GM18508 (cell line): ENCODE results near the gene KMT2E.

Experiments used
- ATAC-seq: cut with Tn5 transposase; IDR thresholded peaks from one replicate; pipeline ENCODE4 v1.9.1; 2021; ENCODE audit warnings: moderate number of reproducible peaks; ENCODE audit not compliant: insufficient read depth, unreplicated experiment

KMT2E gene

DNA sequence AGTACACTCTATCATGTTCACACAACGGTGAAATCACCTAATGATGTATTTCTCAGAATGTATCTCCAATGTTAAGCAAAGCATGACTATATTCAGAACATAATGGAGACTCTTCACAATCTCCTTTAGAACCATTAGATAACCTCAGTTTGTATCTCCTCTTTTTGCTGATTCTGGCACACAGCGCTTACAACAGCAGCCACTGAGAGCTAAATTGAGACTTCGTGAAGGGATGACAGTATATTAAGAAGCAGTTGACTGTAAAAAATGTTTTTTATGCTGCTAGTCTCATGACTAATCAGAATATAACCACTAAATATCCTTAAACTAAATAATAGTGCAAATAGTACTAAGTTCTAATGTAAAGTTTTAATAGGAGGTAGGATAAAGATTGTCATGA lies 46.9 kb downstream of the KMT2E start:
- ATAC-seq: no peak

DNA sequence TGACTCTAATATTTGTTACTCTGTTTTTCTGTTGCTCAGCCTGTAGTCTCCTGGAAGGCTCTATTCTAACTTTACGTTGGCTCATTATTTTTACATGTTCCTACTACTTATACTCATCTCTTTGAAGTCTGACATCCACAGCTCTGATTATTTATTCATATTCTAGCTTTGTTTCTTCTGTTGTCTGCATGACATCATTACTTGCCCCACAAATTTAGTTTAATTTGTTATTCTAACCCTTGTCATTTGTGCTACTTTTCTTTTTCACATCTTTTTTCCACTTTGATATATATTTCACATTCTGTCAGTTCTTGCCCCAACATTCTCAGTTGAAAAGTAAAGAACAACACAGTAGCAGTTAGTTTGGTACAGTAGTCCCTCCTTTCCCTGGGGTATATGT lies 51.1 kb downstream of the KMT2E start:
- no peak for ATAC-seq

DNA sequence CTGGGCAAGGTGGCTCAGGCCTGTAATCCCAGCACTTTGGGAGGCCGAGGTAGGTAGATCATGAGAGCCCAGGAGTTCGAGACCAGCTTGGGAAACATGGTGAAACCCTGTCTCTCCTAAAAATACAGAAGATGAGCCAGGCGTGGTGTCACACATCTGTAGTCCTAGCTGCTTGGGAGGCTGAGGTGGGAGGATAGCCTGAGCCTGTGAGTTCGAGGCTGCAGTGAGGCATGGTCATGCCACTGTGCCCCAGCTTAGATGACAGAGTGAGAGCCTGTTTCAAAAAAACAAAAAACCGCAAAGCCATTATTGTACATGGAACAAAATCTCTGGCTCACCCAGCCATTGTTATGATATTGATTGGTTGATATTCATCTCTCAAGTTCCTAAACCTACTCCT lies 53.7 kb downstream of the KMT2E start:
- no peak for ATAC-seq

DNA sequence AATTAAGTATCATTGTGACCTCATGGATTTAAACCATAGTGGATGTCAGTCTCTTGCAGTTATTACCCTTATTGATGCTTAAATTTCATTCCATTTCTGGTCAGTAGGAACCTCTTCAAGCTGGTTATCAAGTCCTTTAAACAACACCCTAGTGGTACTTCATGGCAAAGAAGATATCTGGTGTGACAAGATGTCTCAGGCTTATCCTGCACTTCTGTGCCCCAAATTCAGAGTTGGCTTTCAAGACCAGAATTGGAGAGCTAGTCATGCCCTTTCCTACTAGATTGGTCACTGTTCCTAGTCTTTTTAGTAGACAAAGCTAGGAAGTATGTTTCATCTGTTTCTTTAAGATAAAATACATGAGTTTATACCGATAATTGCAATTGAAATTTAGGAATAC lies 54.9 kb downstream of the KMT2E start:
- ATAC-seq: no peak

- ATAC-seq: no peak
These were observed 59.1 kb downstream of the KMT2E start for GRCh38 chr7:105073143-105073542.

- ATAC-seq: no peak
These were observed 65.3 kb downstream of the KMT2E start for GRCh38 chr7:105079348-105079747.

GRCh38 chr7:105084581-105084980 lies 70.6 kb downstream of the KMT2E start:
- no peak for ATAC-seq

DNA sequence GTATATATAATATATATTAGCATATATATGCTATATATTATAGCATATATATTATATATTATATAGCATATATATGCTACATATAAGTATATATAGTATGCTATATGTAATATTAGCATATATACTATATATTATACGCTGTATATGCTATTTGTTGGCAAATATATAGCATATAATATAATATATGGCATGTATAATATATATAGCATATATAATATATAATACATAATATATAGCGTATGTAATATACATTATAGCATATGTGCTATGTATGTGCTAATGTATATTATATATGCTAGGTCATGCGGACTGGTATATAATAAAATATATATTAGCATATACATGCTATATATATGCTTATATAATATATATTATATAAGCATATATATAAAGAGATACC lies 72.8 kb downstream of the KMT2E start:
- no peak for ATAC-seq

DNA sequence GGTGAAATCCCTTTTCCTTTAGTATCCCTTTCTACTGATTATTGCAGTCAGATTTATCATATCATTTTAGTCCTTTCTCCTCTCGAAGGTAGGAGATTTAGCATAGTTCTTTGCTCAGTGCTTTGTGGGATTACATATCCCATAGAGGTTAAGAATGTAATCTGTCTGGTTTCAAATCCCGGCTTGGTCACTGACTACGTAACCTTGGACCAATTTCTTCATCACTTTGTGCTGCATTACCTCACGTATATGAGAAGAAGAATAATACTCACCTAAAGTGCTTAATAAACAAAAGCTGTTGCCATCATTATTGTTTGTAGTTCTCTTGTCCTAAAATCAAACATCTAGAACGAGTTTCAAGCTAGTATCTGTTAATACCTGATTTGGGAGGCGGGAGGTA lies 74.0 kb downstream of the KMT2E start:
- ATAC-seq: no peak

DNA sequence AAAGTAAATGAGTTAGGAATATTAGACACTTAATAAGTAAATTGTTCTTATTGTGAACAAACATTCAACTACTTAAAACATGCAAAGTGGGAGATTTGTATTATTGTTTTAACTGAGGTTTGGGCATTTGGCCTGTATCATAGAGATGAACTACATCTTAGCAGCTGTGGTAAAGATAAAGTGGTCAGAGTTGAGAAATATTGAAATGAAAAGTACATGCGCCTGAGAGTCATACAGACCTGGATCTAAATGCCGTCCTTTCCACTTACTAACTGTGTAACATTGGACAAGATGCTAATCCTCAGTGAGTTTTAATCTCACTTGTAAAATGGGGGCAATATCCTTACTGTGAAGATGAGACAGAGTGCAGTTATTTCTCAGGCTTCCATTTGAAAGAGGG lies 74.5 kb downstream of the KMT2E start:
- ATAC-seq: no peak

GRCh38 chr7:105094966-105095365 lies 81.0 kb downstream of the KMT2E start:
- ATAC-seq: no peak

DNA sequence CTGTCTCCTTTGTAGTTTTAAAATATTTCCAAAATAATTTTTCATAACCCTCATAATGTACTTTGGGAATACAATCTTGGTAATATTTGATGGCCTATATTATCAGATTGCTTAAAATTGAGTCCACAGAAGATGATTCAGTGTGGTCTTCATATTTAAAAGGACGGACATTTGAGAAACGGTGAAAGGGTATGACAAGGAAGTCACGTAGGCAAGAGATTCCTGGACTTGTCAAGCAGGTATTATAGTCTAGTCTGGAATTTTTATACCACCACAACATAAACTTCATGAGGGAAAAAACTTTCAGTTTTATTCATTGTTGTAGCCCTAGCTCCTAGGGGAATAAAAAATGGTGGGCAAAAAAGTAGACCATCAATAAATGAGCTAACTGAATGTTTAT lies 82.3 kb downstream of the KMT2E start:
- ATAC-seq: no peak

DNA sequence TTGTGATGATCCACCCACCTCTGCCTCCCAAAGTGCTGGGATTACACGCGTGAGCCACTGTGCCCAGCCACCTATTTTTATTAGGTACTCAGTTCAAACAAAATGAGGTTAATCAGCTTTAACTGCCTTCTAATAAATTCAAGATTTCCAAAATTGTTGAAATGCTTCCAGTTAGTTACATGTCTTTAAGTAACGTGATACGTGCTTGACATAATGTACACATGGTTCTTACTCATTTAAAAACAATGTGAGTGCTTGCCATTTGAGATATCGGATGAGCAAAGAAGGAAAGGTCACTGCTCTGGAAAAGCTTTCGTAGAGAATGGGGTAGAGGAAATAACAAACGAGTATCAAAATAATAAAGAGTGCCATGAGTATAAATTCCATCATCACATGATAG lies 83.6 kb downstream of the KMT2E start:
- ATAC-seq: no peak

- ATAC-seq: peak; percentile 78
These were observed 85.0 kb downstream of the KMT2E start for GRCh38 chr7:105098863-105099515.

GRCh38 chr7:105101864-105102263 lies 87.9 kb downstream of the KMT2E start:
- no peak for ATAC-seq

- ATAC-seq: no peak
These were observed 88.8 kb downstream of the KMT2E start for GRCh38 chr7:105102557-105103352.

DNA sequence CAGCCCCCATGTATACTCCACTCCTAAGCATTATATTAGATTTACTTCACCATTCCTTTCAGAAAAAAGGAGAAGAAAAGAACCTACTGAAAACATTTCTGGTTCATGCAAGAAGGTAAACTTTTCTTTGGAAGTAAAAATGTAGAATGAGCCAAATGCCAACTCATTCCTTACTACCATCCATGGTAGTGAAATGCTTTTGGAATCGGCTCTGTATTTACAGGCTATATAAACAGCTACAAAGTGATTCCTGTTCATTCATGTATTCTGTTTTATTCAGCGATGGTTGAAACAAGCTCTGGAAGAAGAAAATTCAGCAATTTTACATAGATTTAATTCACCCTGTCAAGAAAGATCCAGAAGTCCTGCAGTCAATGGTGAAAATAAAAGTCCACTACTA lies 91.6 kb downstream of the KMT2E start:
- no peak for ATAC-seq

- ATAC-seq: no peak
These were observed 92.5 kb downstream of the KMT2E start for GRCh38 chr7:105106473-105106872.

DNA sequence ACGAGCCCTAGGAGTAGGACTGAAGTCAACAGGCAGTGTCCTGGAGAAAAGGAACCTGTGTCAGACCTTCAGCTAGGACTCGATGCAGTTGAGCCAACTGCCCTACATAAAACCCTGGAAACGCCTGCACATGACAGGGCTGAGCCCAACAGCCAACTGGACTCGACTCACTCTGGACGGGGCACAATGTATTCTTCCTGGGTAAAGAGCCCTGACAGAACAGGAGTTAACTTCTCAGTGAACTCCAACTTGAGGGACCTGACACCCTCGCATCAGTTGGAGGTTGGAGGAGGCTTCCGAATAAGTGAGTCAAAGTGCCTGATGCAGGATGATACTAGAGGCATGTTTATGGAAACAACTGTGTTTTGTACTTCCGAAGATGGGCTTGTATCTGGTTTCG lies 93.5 kb downstream of the KMT2E start:
- no peak for ATAC-seq

- ATAC-seq: no peak
These were observed 98.7 kb downstream of the KMT2E start for GRCh38 chr7:105112440-105113418.
